SK-N-SH treated with all-trans-retinoic acid at 6 μM for 48 hours (cell line): ENCODE data around the gene WNT1.

Experiments
- ARNTL ChIP-seq: fragments of 450-650 bp; formaldehyde crosslinking; IDR thresholded peaks from 2 replicates; pipeline ENCODE4 v1.5.0; 2020; ENCODE audit warnings: low read depth, mild to moderate bottlenecking, moderate library complexity, borderline replicate concordance
- CSDC2 ChIP-seq: fragments of 250-450 bp; sonication (Bioruptor Pico); IDR thresholded peaks from 2 replicates; pipeline ENCODE4 v1.5.0; 2020; ENCODE audit warnings: mild to moderate bottlenecking, moderate library complexity
- RARB ChIP-seq: fragments of 250-450 bp; sonication (Bioruptor Pico); IDR thresholded peaks from 2 replicates; pipeline ENCODE4 v1.8.0; 2021; ENCODE audit warnings: mild to moderate bottlenecking, moderate library complexity
- TCF4 ChIP-seq: fragments of 250-450 bp; sonication (Bioruptor Pico); IDR thresholded peaks from 2 replicates; pipeline ENCODE4 v1.8.0; 2021; ENCODE audit warnings: mild to moderate bottlenecking, moderate library complexity, borderline replicate concordance
- TOX ChIP-seq: fragments of 250-450 bp; sonication (Bioruptor Pico); IDR thresholded peaks from 2 replicates; pipeline ENCODE4 v1.8.0; 2021; ENCODE audit warnings: mild to moderate bottlenecking, moderate library complexity, borderline replicate concordance
- ZFP30 ChIP-seq: fragments of 450-650 bp; formaldehyde crosslinking; IDR thresholded peaks from 2 replicates; pipeline ENCODE4 v1.5.0; 2022; ENCODE audit warnings: mild to moderate bottlenecking, moderate library complexity
- ZNF565 ChIP-seq: fragments of 450-650 bp; formaldehyde crosslinking; conservative IDR thresholded peaks from 2 replicates; pipeline ENCODE4 v1.5.0; 2020; ENCODE audit warnings: low read depth, mild to moderate bottlenecking, moderate library complexity
- TF ChIP-seq, protein P1 (sequence below): fragments of 250-450 bp; sonication (Bioruptor Pico); IDR thresholded peaks from 2 replicates; pipeline ENCODE4 v1.8.0; 2021; ENCODE audit warnings: low read depth, mild to moderate bottlenecking, moderate library complexity, borderline replicate concordance
- TF ChIP-seq, protein P2 (sequence below): fragments of 250-450 bp; sonication (Bioruptor Pico); IDR thresholded peaks from 2 replicates; pipeline ENCODE4 v1.5.0; 2020; ENCODE audit warnings: mild to moderate bottlenecking, moderate library complexity
- TF ChIP-seq, protein P3 (sequence below): fragments of 250-450 bp; sonication (Bioruptor Pico); IDR thresholded peaks from 2 replicates; pipeline ENCODE4 v1.8.0; 2020; ENCODE audit warnings: mild to moderate bottlenecking, moderate library complexity, borderline replicate concordance
- TF ChIP-seq, protein P4 (sequence below): fragments of 250-450 bp; sonication (Bioruptor Pico); IDR thresholded peaks from 2 replicates; pipeline ENCODE4 v1.5.1; 2020; ENCODE audit warnings: low read depth, mild to moderate bottlenecking, moderate library complexity

DNA sequence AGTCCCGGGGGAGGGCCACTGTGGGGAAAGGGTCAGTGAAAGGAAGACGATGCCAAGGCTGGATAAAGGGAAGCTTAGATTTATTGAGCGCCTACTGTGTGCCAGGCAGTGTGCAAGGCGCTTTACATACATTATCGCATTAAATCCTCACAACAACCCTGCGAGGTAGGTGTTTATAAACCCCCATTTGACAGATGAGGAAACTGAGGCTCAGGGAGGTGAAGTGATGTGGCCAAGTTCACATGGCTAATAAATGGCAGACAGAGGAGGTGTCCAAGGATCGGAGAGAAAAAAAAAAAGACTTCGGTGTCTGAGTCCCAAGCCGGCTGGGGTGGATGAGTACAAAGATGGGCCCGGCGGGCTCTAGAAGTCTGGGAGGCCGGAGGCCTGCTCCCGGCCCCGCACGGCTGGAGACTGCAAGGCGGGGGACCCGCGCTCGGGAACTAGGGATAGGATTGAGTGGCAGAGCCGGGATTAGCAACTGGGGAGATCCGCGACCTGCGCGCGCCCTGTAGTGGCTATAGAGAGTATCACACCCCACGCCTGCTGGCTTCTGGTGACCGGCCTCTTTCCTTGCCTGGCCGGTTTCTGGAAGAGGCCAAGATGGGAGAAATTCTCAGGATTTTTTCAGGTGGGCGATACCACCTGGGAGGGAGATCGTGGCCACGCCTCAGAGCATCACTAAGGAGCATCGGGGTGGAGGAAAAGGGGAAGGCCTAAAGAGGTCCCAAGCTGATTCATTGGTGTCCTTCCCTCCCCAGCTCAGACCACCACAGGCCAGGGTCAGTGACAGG lies 17.2 kb downstream of the WNT1 start:
- TF ChIP-seq RARB (CRISPR knock-in tag) (no peak), TOX (CRISPR knock-in tag) (no peak), ARNTL (no peak), TCF4 (CRISPR knock-in tag) (no peak), CSDC2 (CRISPR knock-in tag) (no peak), ZFP30 (CRISPR knock-in tag) (no peak), ZNF565 (CRISPR knock-in tag) (no peak)
- TF ChIP-seq, protein P1, sequence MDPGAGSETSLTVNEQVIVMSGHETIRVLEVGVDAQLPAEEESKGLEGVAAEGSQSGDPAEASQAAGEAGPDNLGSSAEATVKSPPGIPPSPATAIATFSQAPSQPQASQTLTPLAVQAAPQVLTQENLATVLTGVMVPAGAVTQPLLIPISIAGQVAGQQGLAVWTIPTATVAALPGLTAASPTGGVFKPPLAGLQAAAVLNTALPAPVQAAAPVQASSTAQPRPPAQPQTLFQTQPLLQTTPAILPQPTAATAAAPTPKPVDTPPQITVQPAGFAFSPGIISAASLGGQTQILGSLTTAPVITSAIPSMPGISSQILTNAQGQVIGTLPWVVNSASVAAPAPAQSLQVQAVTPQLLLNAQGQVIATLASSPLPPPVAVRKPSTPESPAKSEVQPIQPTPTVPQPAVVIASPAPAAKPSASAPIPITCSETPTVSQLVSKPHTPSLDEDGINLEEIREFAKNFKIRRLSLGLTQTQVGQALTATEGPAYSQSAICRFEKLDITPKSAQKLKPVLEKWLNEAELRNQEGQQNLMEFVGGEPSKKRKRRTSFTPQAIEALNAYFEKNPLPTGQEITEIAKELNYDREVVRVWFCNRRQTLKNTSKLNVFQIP = no peak
- TF ChIP-seq, protein P2, sequence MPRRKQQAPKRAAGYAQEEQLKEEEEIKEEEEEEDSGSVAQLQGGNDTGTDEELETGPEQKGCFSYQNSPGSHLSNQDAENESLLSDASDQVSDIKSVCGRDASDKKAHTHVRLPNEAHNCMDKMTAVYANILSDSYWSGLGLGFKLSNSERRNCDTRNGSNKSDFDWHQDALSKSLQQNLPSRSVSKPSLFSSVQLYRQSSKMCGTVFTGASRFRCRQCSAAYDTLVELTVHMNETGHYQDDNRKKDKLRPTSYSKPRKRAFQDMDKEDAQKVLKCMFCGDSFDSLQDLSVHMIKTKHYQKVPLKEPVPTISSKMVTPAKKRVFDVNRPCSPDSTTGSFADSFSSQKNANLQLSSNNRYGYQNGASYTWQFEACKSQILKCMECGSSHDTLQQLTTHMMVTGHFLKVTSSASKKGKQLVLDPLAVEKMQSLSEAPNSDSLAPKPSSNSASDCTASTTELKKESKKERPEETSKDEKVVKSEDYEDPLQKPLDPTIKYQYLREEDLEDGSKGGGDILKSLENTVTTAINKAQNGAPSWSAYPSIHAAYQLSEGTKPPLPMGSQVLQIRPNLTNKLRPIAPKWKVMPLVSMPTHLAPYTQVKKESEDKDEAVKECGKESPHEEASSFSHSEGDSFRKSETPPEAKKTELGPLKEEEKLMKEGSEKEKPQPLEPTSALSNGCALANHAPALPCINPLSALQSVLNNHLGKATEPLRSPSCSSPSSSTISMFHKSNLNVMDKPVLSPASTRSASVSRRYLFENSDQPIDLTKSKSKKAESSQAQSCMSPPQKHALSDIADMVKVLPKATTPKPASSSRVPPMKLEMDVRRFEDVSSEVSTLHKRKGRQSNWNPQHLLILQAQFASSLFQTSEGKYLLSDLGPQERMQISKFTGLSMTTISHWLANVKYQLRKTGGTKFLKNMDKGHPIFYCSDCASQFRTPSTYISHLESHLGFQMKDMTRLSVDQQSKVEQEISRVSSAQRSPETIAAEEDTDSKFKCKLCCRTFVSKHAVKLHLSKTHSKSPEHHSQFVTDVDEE (CRISPR knock-in tag) = no peak
- TF ChIP-seq, protein P3, sequence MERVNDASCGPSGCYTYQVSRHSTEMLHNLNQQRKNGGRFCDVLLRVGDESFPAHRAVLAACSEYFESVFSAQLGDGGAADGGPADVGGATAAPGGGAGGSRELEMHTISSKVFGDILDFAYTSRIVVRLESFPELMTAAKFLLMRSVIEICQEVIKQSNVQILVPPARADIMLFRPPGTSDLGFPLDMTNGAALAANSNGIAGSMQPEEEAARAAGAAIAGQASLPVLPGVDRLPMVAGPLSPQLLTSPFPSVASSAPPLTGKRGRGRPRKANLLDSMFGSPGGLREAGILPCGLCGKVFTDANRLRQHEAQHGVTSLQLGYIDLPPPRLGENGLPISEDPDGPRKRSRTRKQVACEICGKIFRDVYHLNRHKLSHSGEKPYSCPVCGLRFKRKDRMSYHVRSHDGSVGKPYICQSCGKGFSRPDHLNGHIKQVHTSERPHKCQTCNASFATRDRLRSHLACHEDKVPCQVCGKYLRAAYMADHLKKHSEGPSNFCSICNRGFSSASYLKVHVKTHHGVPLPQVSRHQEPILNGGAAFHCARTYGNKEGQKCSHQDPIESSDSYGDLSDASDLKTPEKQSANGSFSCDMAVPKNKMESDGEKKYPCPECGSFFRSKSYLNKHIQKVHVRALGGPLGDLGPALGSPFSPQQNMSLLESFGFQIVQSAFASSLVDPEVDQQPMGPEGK (CRISPR knock-in tag) = no peak
- TF ChIP-seq, protein P4, sequence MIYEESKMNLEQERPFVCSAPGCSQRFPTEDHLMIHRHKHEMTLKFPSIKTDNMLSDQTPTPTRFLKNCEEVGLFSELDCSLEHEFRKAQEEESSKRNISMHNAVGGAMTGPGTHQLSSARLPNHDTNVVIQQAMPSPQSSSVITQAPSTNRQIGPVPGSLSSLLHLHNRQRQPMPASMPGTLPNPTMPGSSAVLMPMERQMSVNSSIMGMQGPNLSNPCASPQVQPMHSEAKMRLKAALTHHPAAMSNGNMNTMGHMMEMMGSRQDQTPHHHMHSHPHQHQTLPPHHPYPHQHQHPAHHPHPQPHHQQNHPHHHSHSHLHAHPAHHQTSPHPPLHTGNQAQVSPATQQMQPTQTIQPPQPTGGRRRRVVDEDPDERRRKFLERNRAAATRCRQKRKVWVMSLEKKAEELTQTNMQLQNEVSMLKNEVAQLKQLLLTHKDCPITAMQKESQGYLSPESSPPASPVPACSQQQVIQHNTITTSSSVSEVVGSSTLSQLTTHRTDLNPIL = no peak
